ENCODE measurements around the gene AASS. TPM values are rescaled to one million over a fixed set of nuclear protein-coding genes. Genes with fewer than 3 reads are reported as not detected.

AASS gene
- total RNA-seq, 1 experiment from 2014 or later, result 0.82 TPM

GRCh38 chr7:122070062-122070461 is 74.0 kb downstream of the AASS start:
- no peaks in the 10 kb centered on the region for H3K9me3 ChIP-seq
- H3K4me3 ChIP-seq, result no peak overlapping the region
- no peak for DNase-seq
- no peaks in the 10 kb centered on the region for H3K36me3 ChIP-seq
- H3K27me3 ChIP-seq, result no peaks in the 10 kb centered on the region

- no peak for DNase-seq
- Histone ChIP-seq H3K9me3 (no peaks in the 10 kb centered on the region), H3K36me3 (no peaks in the 10 kb centered on the region), H3K27me3 (no peaks in the 10 kb centered on the region), H3K4me3 (no peak overlapping the region)
Observed at GRCh38 chr7:122068999-122069398, 75.0 kb downstream of the AASS start.

GRCh38 chr7:122068046-122068445 is 76.0 kb downstream of the AASS start:
- Histone ChIP-seq H3K9me3 (no peaks in the 10 kb centered on the region), H3K27me3 (no peaks in the 10 kb centered on the region), H3K36me3 (no peaks in the 10 kb centered on the region), H3K4me3 (no peak overlapping the region)
- no peak for DNase-seq

- no peak overlapping the region for H3K4me3 ChIP-seq
- no peak for DNase-seq
- no peaks in the 10 kb centered on the region for H3K36me3 ChIP-seq
- no peaks in the 10 kb centered on the region for H3K9me3 ChIP-seq
- H3K27me3 ChIP-seq, result no peaks in the 10 kb centered on the region
Observed at GRCh38 chr7:122067077-122067476, 77.0 kb downstream of the AASS start.

GRCh38 chr7:122064971-122065370 is 79.1 kb downstream of the AASS start:
- Histone ChIP-seq H3K27me3 (no peaks in the 10 kb centered on the region), H3K4me3 (no peak overlapping the region), H3K36me3 (no peaks in the 10 kb centered on the region), H3K9me3 (no peaks in the 10 kb centered on the region)
- no peak for DNase-seq

- H3K4me3 ChIP-seq, result no peak overlapping the region
- no peaks in the 10 kb centered on the region for H3K27me3 ChIP-seq
- no peaks in the 10 kb centered on the region for H3K9me3 ChIP-seq
- DNase-seq, result no peak
- H3K36me3 ChIP-seq, result no peaks in the 10 kb centered on the region
Observed at GRCh38 chr7:122063146-122063545, 80.9 kb downstream of the AASS start.

- no peaks in the 10 kb centered on the region for H3K9me3 ChIP-seq
- no peak for DNase-seq
Observed at GRCh38 chr7:122059542-122059941, 84.5 kb downstream of the AASS start.

GRCh38 chr7:122056977-122057376 is 87.1 kb downstream of the AASS start:
- no peak for DNase-seq
- H3K36me3 ChIP-seq, result no peaks in the 10 kb centered on the region
- H3K27me3 ChIP-seq, result no peaks in the 10 kb centered on the region
- H3K4me3 ChIP-seq, result no peak overlapping the region
- H3K9me3 ChIP-seq, result no peaks in the 10 kb centered on the region

More at GRCh38 chr7:122059542-122059941, 84.5 kb downstream of the AASS start:
- H3K36me3 ChIP-seq, result no peaks in the 10 kb centered on the region
- H3K27me3 ChIP-seq, result no peaks in the 10 kb centered on the region
- H3K4me3 ChIP-seq, result no peak overlapping the region

- no peak for DNase-seq
- Histone ChIP-seq H3K4me3 (no peak overlapping the region), H3K27me3 (no peaks in the 10 kb centered on the region), H3K9me3 (no peaks in the 10 kb centered on the region), H3K36me3 (no peaks in the 10 kb centered on the region)
Observed at GRCh38 chr7:122055073-122055472, 89.0 kb downstream of the AASS start.

- Histone ChIP-seq H3K4me3 (no peak overlapping the region), H3K9me3 (no peaks in the 10 kb centered on the region), H3K27me3 (no peaks in the 10 kb centered on the region), H3K36me3 (no peaks in the 10 kb centered on the region)
- no peak for DNase-seq
Observed at GRCh38 chr7:122054393-122054792, 89.7 kb downstream of the AASS start.

- no peaks in the 10 kb centered on the region for H3K36me3 ChIP-seq
- H3K4me3 ChIP-seq, result no peak overlapping the region
- no peaks in the 10 kb centered on the region for H3K27me3 ChIP-seq
- no peaks in the 10 kb centered on the region for H3K9me3 ChIP-seq
- no peak for DNase-seq
Observed at GRCh38 chr7:122046402-122046801, 97.6 kb downstream of the AASS start.

- DNase-seq, result no peak
- no peak overlapping the region for H3K4me3 ChIP-seq
Observed at GRCh38 chr7:122040147-122040546, 103.9 kb downstream of the AASS start.

GRCh38 chr7:122038904-122039303 is 105.1 kb downstream of the AASS start:
- H3K27me3 ChIP-seq, result no peaks in the 10 kb centered on the region
- H3K4me3 ChIP-seq, result no peak overlapping the region
- DNase-seq, result no peak
- H3K9me3 ChIP-seq, result no peaks in the 10 kb centered on the region
- no peaks in the 10 kb centered on the region for H3K36me3 ChIP-seq

More at GRCh38 chr7:122040147-122040546, 103.9 kb downstream of the AASS start:
- Histone ChIP-seq H3K36me3 (no peaks in the 10 kb centered on the region), H3K9me3 (no peaks in the 10 kb centered on the region), H3K27me3 (no peaks in the 10 kb centered on the region)

- no peaks in the 10 kb centered on the region for H3K36me3 ChIP-seq
- no peak for DNase-seq
- H3K27me3 ChIP-seq, result no peaks in the 10 kb centered on the region
- H3K9me3 ChIP-seq, result no peaks in the 10 kb centered on the region
- no peak overlapping the region for H3K4me3 ChIP-seq
Observed at GRCh38 chr7:122038134-122038533, 105.9 kb downstream of the AASS start.

GRCh38 chr7:122035876-122036275 is 108.2 kb downstream of the AASS start:
- no peak for DNase-seq
- no peaks in the 10 kb centered on the region for H3K36me3 ChIP-seq
- H3K9me3 ChIP-seq, result no peaks in the 10 kb centered on the region
- H3K27me3 ChIP-seq, result no peaks in the 10 kb centered on the region
- no peak overlapping the region for H3K4me3 ChIP-seq

GRCh38 chr7:122033641-122034040 is 110.4 kb downstream of the AASS start:
- Histone ChIP-seq H3K4me3 (no peak overlapping the region), H3K36me3 (no peaks in the 10 kb centered on the region), H3K27me3 (no peaks in the 10 kb centered on the region), H3K9me3 (no peaks in the 10 kb centered on the region)
- DNase-seq, result no peak

- H3K36me3 ChIP-seq, result no peaks in the 10 kb centered on the region
Observed at GRCh38 chr7:122027058-122027457, 117.0 kb downstream of the AASS start.

More at GRCh38 chr7:122027058-122027457, 117.0 kb downstream of the AASS start:
- DNase-seq, result no peak
- Histone ChIP-seq H3K9me3 (no peaks in the 10 kb centered on the region), H3K4me3 (no peak overlapping the region), H3K27me3 (no peaks in the 10 kb centered on the region)

Data from MG63 (cell line).